Measurements from ENCODE around the gene FBXO48.
"Not testable (repeated sequence)": the region's sequence is repeated elsewhere in the genome, so short reads cannot be mapped to it uniquely, and the experiment has no call there.

The FBXO48 gene

GRCh38 chr2:68472796-68473414 is 5.8 kb upstream of the FBXO48 start:
- no peak for DNase-seq

GRCh38 chr2:68471385-68471784 is 4.3 kb upstream of the FBXO48 start:
- DNase-seq = no peak

GRCh38 chr2:68469935-68470334 is 2.8 kb upstream of the FBXO48 start:
- no peak for DNase-seq

GRCh38 chr2:68468801-68469200 is 1.7 kb upstream of the FBXO48 start:
- DNase-seq = no peak

- no peak for DNase-seq
Measured at GRCh38 chr2:68466778-68467076, 367 bp downstream of the FBXO48 start.

GRCh38 chr2:68466361-68466777 is 725 bp downstream of the FBXO48 start:
- no peak for DNase-seq

- no peak for DNase-seq
Measured at GRCh38 chr2:68465081-68465916, 1.8 kb downstream of the FBXO48 start.

GRCh38 chr2:68464651-68465050 is 2.4 kb downstream of the FBXO48 start:
- no peak for DNase-seq

GRCh38 chr2:68463287-68463877 is 3.7 kb downstream of the FBXO48 start:
- DNase-seq = no peak

GRCh38 chr2:68458981-68459380 is 8.1 kb downstream of the FBXO48 start:
- no peak for DNase-seq

GRCh38 chr2:68456198-68456597 is 10.9 kb downstream of the FBXO48 start:
- no peak for DNase-seq

GRCh38 chr2:68454719-68455118 is 12.4 kb downstream of the FBXO48 start:
- DNase-seq = no peak

GRCh38 chr2:68453761-68454360 is 13.2 kb downstream of the FBXO48 start:
- DNase-seq = no peak

GRCh38 chr2:68452158-68452900 is 14.8 kb downstream of the FBXO48 start:
- DNase-seq = no peak

- DNase-seq = peak; percentile 24
Measured at GRCh38 chr2:68448671-68449653, 18.1 kb downstream of the FBXO48 start.

- no peak for DNase-seq
Measured at GRCh38 chr2:68447118-68447517, 20.0 kb downstream of the FBXO48 start.

GRCh38 chr2:68446425-68446824 is 20.7 kb downstream of the FBXO48 start:
- not testable (repeated sequence) for DNase-seq

GRCh38 chr2:68441994-68442322 is 25.1 kb downstream of the FBXO48 start:
- no peak for DNase-seq

GRCh38 chr2:68441179-68441993 is 25.7 kb downstream of the FBXO48 start:
- DNase-seq = peak; percentile 38

GRCh38 chr2:68438455-68439303 is 28.4 kb downstream of the FBXO48 start:
- DNase-seq = no peak

Data from right kidney (tissue), 1 donor.